ENCODE results near the gene SLAMF9.

- TF ChIP-seq CTCF (conservative IDR thresholded peaks at IDR 0.05; ENCODE audit: low read length) (no peak), EZH2phosphoT487 (IDR thresholded peaks at IDR 0.05; ENCODE audit: borderline replicate concordance) (no peak)
These were observed 10.1 kb upstream of the SLAMF9 start for GRCh38 chr1:159964144-159964543.
